HCT116 (cell line): ENCODE data around the gene MMP25. TPM values are rescaled to one million over a fixed set of nuclear protein-coding genes. Genes with fewer than 3 reads are reported as not detected.
A peak's percentile ranks its signal among the peaks of the same experiment; 100 is the strongest.

Experiments
- ATAC-seq: fragments of 200-7000 bp; cut with Tn5 transposase; 2 replicates; pipeline ENCODE4 v1.9.1; 2020; ENCODE audit warnings: mild to moderate bottlenecking, moderate library complexity
- BruUV-seq: library from RNA; stranded (reverse); fragments of 400-500 nt; replicated peaks from 2 replicates; lab custom pipeline; 2021; lab: Mats Ljungman, UMichigan
- CTCF ChIA-PET: fragments of 300-600 bp; sonication (Branson Sonifier 250); formaldehyde crosslinking; loops from one replicate; lab custom pipeline; 2021; ENCODE audit warnings: antibody characterized with exemption; lab: Charles Lee
- POLR2A ChIA-PET: fragments of 300-600, 350-600 bp; sonication (Branson Sonifier 250); formaldehyde crosslinking; loops from one replicate; lab custom pipeline; 2021; ENCODE audit warnings: antibody characterized with exemption; lab: Charles Lee
- RAD21 ChIA-PET, 2 experiments: fragments of 300-600 bp; sonication (Branson Sonifier 250); formaldehyde crosslinking; loops; one replicate each; lab custom pipeline; 2023; ENCODE audit warnings: low total read pairs in 2 of 2; ENCODE audit not compliant: uncharacterized antibody in 2 of 2, unreplicated experiment in 2 of 2, low non-redundant PET in 1 of 2; lab: Charles Lee
- DNase-seq: peaks from one replicate; pipeline ENCODE4 v3.0.0-alpha.2; 2010; ENCODE audit warnings: low read depth, low spot score
- H2AFZ ChIP-seq: fragments of 200-600 bp; shearing (Covaris generic), sonication (generic); 2 replicates; pipeline ENCODE4 v1.6.1; 2017; ENCODE audit warnings: low read depth, mixed run types, mixed read lengths, antibody characterized with exemption, low read length; ENCODE audit not compliant: poor library complexity, severe bottlenecking
- H3K27ac ChIP-seq: 2 replicates; pipeline ENCODE4 v1.5.1; 2012; ENCODE audit warnings: low read depth, low read length
- H3K27me3 ChIP-seq: fragments of 200-600 bp; sonication (generic); 2 replicates; pipeline ENCODE4 v1.6.1; 2016; ENCODE audit warnings: mixed run types, low read length, mixed read lengths; ENCODE audit not compliant: insufficient read depth
- H3K36me3 ChIP-seq, 2 experiments: fragments of 200-500 bp in 1 of 2; fragments of 200-600 bp in 1 of 2; sonication (Bioruptor generic) in 1 of 2; sonication (generic) in 1 of 2; 2 replicates each; pipeline versions ENCODE4 v1.5.1 to v1.6.1; 2014 to 2016; ENCODE audit warnings: low read length in 2 of 2, inconsistent platforms in 1 of 2, mixed read lengths in 1 of 2, mixed run types in 1 of 2; ENCODE audit not compliant: insufficient read depth in 2 of 2, control insufficient read depth in 1 of 2
- H3K4me1 ChIP-seq, 2 experiments: fragments of 200-600 bp in 1 of 2; sonication (generic) in 1 of 2; 2 replicates each; pipeline versions ENCODE4 v1.5.1 to v1.6.1; 2012 to 2017; ENCODE audit warnings: low read length in 2 of 2, inconsistent platforms in 1 of 2, mild to moderate bottlenecking in 1 of 2, mixed read lengths in 1 of 2, mixed run types in 1 of 2, moderate library complexity in 1 of 2; ENCODE audit not compliant: insufficient read depth in 2 of 2, control insufficient read depth in 1 of 2
- H3K4me2 ChIP-seq: fragments of 200-600 bp; sonication (generic); 2 replicates; pipeline ENCODE4 v1.6.1; 2017; ENCODE audit warnings: mixed run types, low read length, mixed read lengths
- H3K4me3 ChIP-seq, 2 experiments: fragments of 200-600 bp in 1 of 2; sonication (generic) in 1 of 2; replicated peaks in 1 of 2; 2 replicates each; pipeline ENCODE4 v1.5.1; 2011 to 2016; ENCODE audit warnings: low read length in 2 of 2, control low read depth in 1 of 2, low read depth in 1 of 2, mild to moderate bottlenecking in 1 of 2, mixed read lengths in 1 of 2, mixed run types in 1 of 2
- H3K79me2 ChIP-seq: fragments of 200-600 bp; sonication (generic); 2 replicates; pipeline ENCODE4 v1.6.1; 2017; ENCODE audit warnings: mild to moderate bottlenecking, mixed run types, low read length, moderate library complexity, mixed read lengths; ENCODE audit not compliant: insufficient read depth
- H3K9ac ChIP-seq: fragments of 200-600 bp; sonication (generic); 2 replicates; pipeline ENCODE4 v1.6.1; 2016; ENCODE audit warnings: low read length, mixed read lengths
- H3K9me2 ChIP-seq: fragments of 200-600 bp; sonication (generic), shearing (Covaris generic); 2 replicates; pipeline ENCODE4 v1.6.1; 2017; ENCODE audit warnings: mixed run types, mild to moderate bottlenecking, moderate library complexity; ENCODE audit not compliant: insufficient read depth
- H3K9me3 ChIP-seq, 2 experiments: fragments of 200-500 bp in 1 of 2; fragments of 200-600 bp in 1 of 2; sonication (Bioruptor generic) in 1 of 2; sonication (generic) in 1 of 2; 2 replicates each; pipeline ENCODE4 v1.6.1; 2014 to 2017; ENCODE audit warnings: low read length in 2 of 2, mixed read lengths in 2 of 2, inconsistent platforms in 1 of 2, low read depth in 1 of 2, mild to moderate bottlenecking in 1 of 2, mixed run types in 1 of 2, moderate library complexity in 1 of 2; ENCODE audit not compliant: control insufficient read depth in 1 of 2, insufficient read depth in 1 of 2
- H4K20me1 ChIP-seq: fragments of 200-600 bp; sonication (generic), shearing (Covaris generic); 2 replicates; pipeline ENCODE4 v1.6.1; 2017; ENCODE audit warnings: mixed run types, mild to moderate bottlenecking, moderate library complexity; ENCODE audit not compliant: insufficient read depth
- EGR1 ChIP-seq: IDR thresholded peaks from 2 replicates; pipeline ENCODE4 v1.6.1; 2012; ENCODE audit warnings: low read depth
- ELF1 ChIP-seq: IDR thresholded peaks from 2 replicates; pipeline ENCODE4 v1.6.1; 2012; ENCODE audit warnings: low read depth, borderline replicate concordance
- RAD21 ChIP-seq: IDR thresholded peaks from 2 replicates; pipeline ENCODE4 v1.6.1; 2012; ENCODE audit warnings: low read depth, mild to moderate bottlenecking
- SRF ChIP-seq: IDR thresholded peaks from 2 replicates; pipeline ENCODE4 v1.6.1; 2012; ENCODE audit warnings: low read depth
- intact Hi-C: fragments of 100-400 bp; cut with micrococcal nuclease; formaldehyde crosslinking; loops from 2 replicates; pipeline ENCODE4 v1.10.0; 2022
- total RNA-seq: library from RNA; stranded (reverse); gene quantifications from one replicate; pipeline ENCODE4 v1.2.1, GENCODE V29; 2021; ENCODE audit not compliant: unreplicated experiment
- TF ChIP-seq, protein P1 (sequence below), 3 experiments: fragments of 200-600 bp in 1 of 3; sonication (generic) in 1 of 3; IDR thresholded peaks in 2 of 3; conservative IDR thresholded peaks in 1 of 3; 2 replicates each; pipeline ENCODE4 v1.5.1; 2012 to 2017; ENCODE audit warnings: low read depth in 2 of 3, low read length in 2 of 3, antibody characterized with exemption in 1 of 3, borderline replicate concordance in 1 of 3, control low read depth in 1 of 3, mild to moderate bottlenecking in 1 of 3, mixed read lengths in 1 of 3, mixed run types in 1 of 3, moderate library complexity in 1 of 3; ENCODE audit not compliant: insufficient read depth in 1 of 3

Gene MMP25
- total RNA-seq, 1 experiment from 2014 or later, result 2.5 TPM

DNA sequence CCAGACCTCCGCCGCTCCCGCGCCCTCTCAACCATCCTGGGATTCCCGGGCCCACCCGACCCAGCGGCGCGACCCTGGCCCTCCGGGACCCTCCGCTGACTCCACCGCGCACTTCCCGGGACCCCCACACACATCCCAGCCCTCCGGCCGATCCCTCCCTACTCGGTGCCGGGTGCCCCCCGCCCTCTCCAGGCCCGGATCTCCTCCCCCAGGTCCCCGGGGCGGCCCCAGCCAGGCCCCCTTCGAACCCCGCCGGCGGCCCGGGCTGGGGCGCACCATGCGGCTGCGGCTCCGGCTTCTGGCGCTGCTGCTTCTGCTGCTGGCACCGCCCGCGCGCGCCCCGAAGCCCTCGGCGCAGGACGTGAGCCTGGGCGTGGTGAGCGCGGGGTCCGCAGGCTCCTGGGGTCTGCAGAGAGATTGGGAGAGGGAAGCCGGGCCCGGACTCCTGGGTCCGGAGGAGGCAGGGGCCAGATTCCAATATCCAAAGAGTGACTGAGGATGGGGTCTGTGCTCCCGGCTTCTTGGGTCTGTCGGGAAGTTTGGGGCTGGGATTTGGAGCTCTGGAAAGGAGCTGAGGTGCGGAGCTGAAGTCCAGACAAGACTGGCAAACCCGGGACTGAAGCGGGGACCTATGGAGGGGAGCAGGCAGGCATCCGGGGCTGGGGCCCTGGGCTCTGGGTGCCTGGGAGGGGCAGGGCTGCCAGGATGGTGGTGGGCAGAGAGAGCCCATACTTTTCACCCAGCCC is 453 bp downstream of the MMP25 start:
- Histone ChIP-seq H3K4me1 (peaks cover 5 to 52% of the 10 kb centered on the region in 2 experiments), H3K27me3 (no peaks in the 10 kb centered on the region), H3K27ac (no peak overlapping the region; the same call in 1 of the 2 replicates), H3K9ac (peak overlapping the region; percentile 81), H3K4me2 (peak overlapping the region; percentile 99), H3K79me2 (no peaks in the 10 kb centered on the region), H3K9me3 (no peaks in the 10 kb centered on the region), H3K36me3 (no peaks in the 10 kb centered on the region), H2AFZ (no peak overlapping the region), H3K9me2 (no peaks in the 10 kb centered on the region), H4K20me1 (no peaks in the 10 kb centered on the region), H3K4me3 (peak overlapping the region; percentile 56 to 79)
- ChIA-PET RAD21 (no interaction called here), CTCF (interaction anchor here (4.3 kb wide), 1 partner anchor 12 kb away, joined by 16 read pairs; no protein-coding TSS in a partner anchor), POLR2A (interaction anchor here (2.3 kb wide), 1 partner anchor 12 kb away, joined by 6 read pairs; no protein-coding TSS in a partner anchor)
- intact Hi-C loops, result no loop called here
- no TSS peak for BruUV-seq
- peak; percentile 8; the same call in 1 of the 2 replicates for ATAC-seq
- no peak for DNase-seq
- no peak for TF ChIP-seq RAD21
- TF ChIP-seq ELF1, result no peak

DNA sequence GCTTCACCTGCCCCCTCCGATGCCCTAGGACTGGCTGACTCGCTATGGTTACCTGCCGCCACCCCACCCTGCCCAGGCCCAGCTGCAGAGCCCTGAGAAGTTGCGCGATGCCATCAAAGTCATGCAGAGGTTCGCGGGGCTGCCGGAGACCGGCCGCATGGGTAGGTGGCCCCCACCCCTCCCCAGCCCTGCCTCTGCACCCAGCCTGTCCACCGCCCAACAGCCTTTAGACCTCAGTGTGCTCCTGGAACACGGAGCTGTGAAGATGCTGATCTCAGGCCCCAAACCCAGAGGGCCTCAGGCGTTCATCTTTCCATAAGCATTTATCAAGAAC is 993 bp downstream of the MMP25 start:
- POLR2A ChIA-PET, result interaction anchor here (2.3 kb wide), 1 partner anchor 12 kb away, joined by 6 read pairs; no protein-coding TSS in a partner anchor
- no peak overlapping the region for H2AFZ ChIP-seq
- 0 out of 4 replicates have a peak overlapping the region, but pooled peaks of 1 of the 2 experiments have one; percentile 79 for H3K4me3 ChIP-seq
- no peaks in the 10 kb centered on the region for H3K79me2 ChIP-seq
- peak overlapping the region; percentile 99; the same call in 1 of the 2 replicates for H3K4me2 ChIP-seq
- CTCF ChIA-PET, result interaction anchor here (1.3 to 4.3 kb wide), 3 partner anchors 12 to 82 kb away, joined by 4 to 16 read pairs (median 5); no protein-coding TSS in a partner anchor
- DNase-seq (no peak), ATAC-seq (no peak)
- no peaks in the 10 kb centered on the region for H3K36me3 ChIP-seq
- TF ChIP-seq, protein P1, sequence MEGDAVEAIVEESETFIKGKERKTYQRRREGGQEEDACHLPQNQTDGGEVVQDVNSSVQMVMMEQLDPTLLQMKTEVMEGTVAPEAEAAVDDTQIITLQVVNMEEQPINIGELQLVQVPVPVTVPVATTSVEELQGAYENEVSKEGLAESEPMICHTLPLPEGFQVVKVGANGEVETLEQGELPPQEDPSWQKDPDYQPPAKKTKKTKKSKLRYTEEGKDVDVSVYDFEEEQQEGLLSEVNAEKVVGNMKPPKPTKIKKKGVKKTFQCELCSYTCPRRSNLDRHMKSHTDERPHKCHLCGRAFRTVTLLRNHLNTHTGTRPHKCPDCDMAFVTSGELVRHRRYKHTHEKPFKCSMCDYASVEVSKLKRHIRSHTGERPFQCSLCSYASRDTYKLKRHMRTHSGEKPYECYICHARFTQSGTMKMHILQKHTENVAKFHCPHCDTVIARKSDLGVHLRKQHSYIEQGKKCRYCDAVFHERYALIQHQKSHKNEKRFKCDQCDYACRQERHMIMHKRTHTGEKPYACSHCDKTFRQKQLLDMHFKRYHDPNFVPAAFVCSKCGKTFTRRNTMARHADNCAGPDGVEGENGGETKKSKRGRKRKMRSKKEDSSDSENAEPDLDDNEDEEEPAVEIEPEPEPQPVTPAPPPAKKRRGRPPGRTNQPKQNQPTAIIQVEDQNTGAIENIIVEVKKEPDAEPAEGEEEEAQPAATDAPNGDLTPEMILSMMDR (IDR thresholded peaks at IDR 0.05 in 2 of 3, conservative IDR thresholded peaks at IDR 0.05 in 1 of 3; ENCODE audit: borderline replicate concordance in 1 of 3, insufficient read depth in 1 of 3, low read depth in 2 of 3, low read length in 2 of 3), result no peak
- TF ChIP-seq EGR1 (no peak), SRF (no peak)
- no TSS peak for BruUV-seq
- RAD21 ChIA-PET, result no interaction called here
- no peaks in the 10 kb centered on the region for H3K9me3 ChIP-seq
- intact Hi-C loops, result no loop called here
- H3K9me2 ChIP-seq, result no peaks in the 10 kb centered on the region
- H3K4me1 ChIP-seq, result peaks cover 2 to 47% of the 10 kb centered on the region in 2 experiments; a peak in 3 of 4 replicates
- H3K9ac ChIP-seq, result no peak overlapping the region
- no peaks in the 10 kb centered on the region for H3K27me3 ChIP-seq
- no peaks in the 10 kb centered on the region for H4K20me1 ChIP-seq
- no peak overlapping the region for H3K27ac ChIP-seq
